Right lung (tissue), 5 donors: ENCODE results near the gene NIPBL. TPM values are rescaled to one million over a fixed set of nuclear protein-coding genes. Genes with fewer than 3 reads are reported as not detected.
"Not testable (repeated sequence)": the region's sequence is repeated elsewhere in the genome, so short reads cannot be mapped to it uniquely, and the experiment has no call there.

Experiments
- DNase-seq, 2 donors: peaks; one replicate each; pipeline ENCODE4 v3.0.0-alpha.2; 2013
- polyA plus RNA-seq, 5 donors: library from polyadenylated mRNA; unstranded; fragments of 120-200 nt; gene quantifications; one replicate each; pipeline versions ENCODE4 v1.2.1 to v1.2.3, GENCODE V29; 2013; ENCODE audit warnings: inconsistent platforms in 1 of 5, low replicate concordance in 1 of 5; ENCODE audit not compliant: insufficient read length in 5 of 5, insufficient read depth in 1 of 5

Gene NIPBL
- polyA plus RNA-seq, 5 donors, result 49.7 to 75.4 (median 70.3) TPM

GRCh38 chr5:36899860-36900259 lies 23.3 kb downstream of the NIPBL start:
- DNase-seq, result no peak

GRCh38 chr5:36900283-36900682 lies 23.7 kb downstream of the NIPBL start:
- no peak for DNase-seq

GRCh38 chr5:36901077-36901476 lies 24.5 kb downstream of the NIPBL start:
- DNase-seq, result not testable (repeated sequence)

GRCh38 chr5:36901856-36902255 lies 25.3 kb downstream of the NIPBL start:
- DNase-seq, result no peak

GRCh38 chr5:36902353-36902752 lies 25.8 kb downstream of the NIPBL start:
- DNase-seq, result no peak

GRCh38 chr5:36904677-36905076 lies 28.1 kb downstream of the NIPBL start:
- DNase-seq, result no peak

GRCh38 chr5:36908544-36909260 lies 32.1 kb downstream of the NIPBL start:
- DNase-seq, result no peak

GRCh38 chr5:36915653-36916052 lies 39.1 kb downstream of the NIPBL start:
- DNase-seq, result no peak

- DNase-seq, result not testable (repeated sequence)
Measured at GRCh38 chr5:36916614-36917013, 40.0 kb downstream of the NIPBL start.

- DNase-seq, result not testable (repeated sequence)
Measured at GRCh38 chr5:36917358-36917757, 40.8 kb downstream of the NIPBL start.

- DNase-seq, result no peak
Measured at GRCh38 chr5:36919238-36919637, 42.7 kb downstream of the NIPBL start.

- no peak for DNase-seq
Measured at GRCh38 chr5:36919650-36920049, 43.1 kb downstream of the NIPBL start.

GRCh38 chr5:36928947-36929346 lies 52.4 kb downstream of the NIPBL start:
- DNase-seq, result no peak

GRCh38 chr5:36929438-36929837 lies 52.9 kb downstream of the NIPBL start:
- no peak for DNase-seq

- no peak for DNase-seq
Measured at GRCh38 chr5:36932056-36932455, 55.5 kb downstream of the NIPBL start.

- DNase-seq, result no peak
Measured at GRCh38 chr5:36932699-36933098, 56.1 kb downstream of the NIPBL start.

- no peak for DNase-seq
Measured at GRCh38 chr5:36934740-36935356, 58.3 kb downstream of the NIPBL start.

- no peak for DNase-seq
Measured at GRCh38 chr5:36935805-36936204, 59.2 kb downstream of the NIPBL start.

- no peak for DNase-seq
Measured at GRCh38 chr5:36936309-36936708, 59.7 kb downstream of the NIPBL start.

- DNase-seq, result no peak
Measured at GRCh38 chr5:36938129-36938528, 61.6 kb downstream of the NIPBL start.

- DNase-seq, result no peak
Measured at GRCh38 chr5:36939969-36940858, 63.6 kb downstream of the NIPBL start.

- no peak for DNase-seq
Measured at GRCh38 chr5:36943584-36943983, 67.0 kb downstream of the NIPBL start.

GRCh38 chr5:36944024-36944423 lies 67.5 kb downstream of the NIPBL start:
- DNase-seq, result no peak
